HCT116 (cell line): Measurements from ENCODE around the gene KLHL40. TPM values are rescaled to one million over a fixed set of nuclear protein-coding genes. Genes with fewer than 3 reads are reported as not detected.

Source experiments
- ATAC-seq: fragments of 200-7000 bp; cut with Tn5 transposase; 2 replicates; pipeline ENCODE4 v1.9.1; 2020; ENCODE audit warnings: mild to moderate bottlenecking, moderate library complexity
- BruUV-seq: library from RNA; stranded (reverse); fragments of 400-500 nt; replicated peaks from 2 replicates; lab custom pipeline; 2021; lab: Mats Ljungman, UMichigan
- CTCF ChIA-PET: fragments of 300-600 bp; sonication (Branson Sonifier 250); formaldehyde crosslinking; loops from one replicate; lab custom pipeline; 2021; ENCODE audit warnings: antibody characterized with exemption; lab: Charles Lee
- POLR2A ChIA-PET: fragments of 300-600, 350-600 bp; sonication (Branson Sonifier 250); formaldehyde crosslinking; loops from one replicate; lab custom pipeline; 2021; ENCODE audit warnings: antibody characterized with exemption; lab: Charles Lee
- RAD21 ChIA-PET, 2 experiments: fragments of 300-600 bp; sonication (Branson Sonifier 250); formaldehyde crosslinking; loops; one replicate each; lab custom pipeline; 2023; ENCODE audit warnings: low total read pairs in 2 of 2; ENCODE audit not compliant: uncharacterized antibody in 2 of 2, unreplicated experiment in 2 of 2, low non-redundant PET in 1 of 2; lab: Charles Lee
- DNase-seq: peaks from one replicate; pipeline ENCODE4 v3.0.0-alpha.2; 2010; ENCODE audit warnings: low read depth, low spot score
- H2AFZ ChIP-seq: fragments of 200-600 bp; shearing (Covaris generic), sonication (generic); 2 replicates; pipeline ENCODE4 v1.6.1; 2017; ENCODE audit warnings: low read depth, mixed run types, mixed read lengths, antibody characterized with exemption, low read length; ENCODE audit not compliant: poor library complexity, severe bottlenecking
- H3K27ac ChIP-seq: 2 replicates; pipeline ENCODE4 v1.5.1; 2012; ENCODE audit warnings: low read depth, low read length
- H3K27me3 ChIP-seq: fragments of 200-600 bp; sonication (generic); 2 replicates; pipeline ENCODE4 v1.6.1; 2016; ENCODE audit warnings: mixed run types, low read length, mixed read lengths; ENCODE audit not compliant: insufficient read depth
- H3K36me3 ChIP-seq, 2 experiments: fragments of 200-500 bp in 1 of 2; fragments of 200-600 bp in 1 of 2; sonication (Bioruptor generic) in 1 of 2; sonication (generic) in 1 of 2; 2 replicates each; pipeline versions ENCODE4 v1.5.1 to v1.6.1; 2014 to 2016; ENCODE audit warnings: low read length in 2 of 2, inconsistent platforms in 1 of 2, mixed read lengths in 1 of 2, mixed run types in 1 of 2; ENCODE audit not compliant: insufficient read depth in 2 of 2, control insufficient read depth in 1 of 2
- H3K4me1 ChIP-seq, 2 experiments: fragments of 200-600 bp in 1 of 2; sonication (generic) in 1 of 2; 2 replicates each; pipeline versions ENCODE4 v1.5.1 to v1.6.1; 2012 to 2017; ENCODE audit warnings: low read length in 2 of 2, inconsistent platforms in 1 of 2, mild to moderate bottlenecking in 1 of 2, mixed read lengths in 1 of 2, mixed run types in 1 of 2, moderate library complexity in 1 of 2; ENCODE audit not compliant: insufficient read depth in 2 of 2, control insufficient read depth in 1 of 2
- H3K4me2 ChIP-seq: fragments of 200-600 bp; sonication (generic); 2 replicates; pipeline ENCODE4 v1.6.1; 2017; ENCODE audit warnings: mixed run types, low read length, mixed read lengths
- H3K4me3 ChIP-seq, 2 experiments: fragments of 200-600 bp in 1 of 2; sonication (generic) in 1 of 2; replicated peaks in 1 of 2; 2 replicates each; pipeline ENCODE4 v1.5.1; 2011 to 2016; ENCODE audit warnings: low read length in 2 of 2, control low read depth in 1 of 2, low read depth in 1 of 2, mild to moderate bottlenecking in 1 of 2, mixed read lengths in 1 of 2, mixed run types in 1 of 2
- H3K79me2 ChIP-seq: fragments of 200-600 bp; sonication (generic); 2 replicates; pipeline ENCODE4 v1.6.1; 2017; ENCODE audit warnings: mild to moderate bottlenecking, mixed run types, low read length, moderate library complexity, mixed read lengths; ENCODE audit not compliant: insufficient read depth
- H3K9ac ChIP-seq: fragments of 200-600 bp; sonication (generic); 2 replicates; pipeline ENCODE4 v1.6.1; 2016; ENCODE audit warnings: low read length, mixed read lengths
- H3K9me2 ChIP-seq: fragments of 200-600 bp; sonication (generic), shearing (Covaris generic); 2 replicates; pipeline ENCODE4 v1.6.1; 2017; ENCODE audit warnings: mixed run types, mild to moderate bottlenecking, moderate library complexity; ENCODE audit not compliant: insufficient read depth
- H3K9me3 ChIP-seq, 2 experiments: fragments of 200-500 bp in 1 of 2; fragments of 200-600 bp in 1 of 2; sonication (Bioruptor generic) in 1 of 2; sonication (generic) in 1 of 2; 2 replicates each; pipeline ENCODE4 v1.6.1; 2014 to 2017; ENCODE audit warnings: low read length in 2 of 2, mixed read lengths in 2 of 2, inconsistent platforms in 1 of 2, low read depth in 1 of 2, mild to moderate bottlenecking in 1 of 2, mixed run types in 1 of 2, moderate library complexity in 1 of 2; ENCODE audit not compliant: control insufficient read depth in 1 of 2, insufficient read depth in 1 of 2
- H4K20me1 ChIP-seq: fragments of 200-600 bp; sonication (generic), shearing (Covaris generic); 2 replicates; pipeline ENCODE4 v1.6.1; 2017; ENCODE audit warnings: mixed run types, mild to moderate bottlenecking, moderate library complexity; ENCODE audit not compliant: insufficient read depth
- ATF3 ChIP-seq: IDR thresholded peaks from 2 replicates; pipeline ENCODE4 v1.6.1; 2012
- CBX3 ChIP-seq: IDR thresholded peaks from 2 replicates; pipeline ENCODE4 v1.6.1; 2012; ENCODE audit warnings: low read depth
- CEBPB ChIP-seq: IDR thresholded peaks from 2 replicates; pipeline ENCODE4 v1.6.1; 2012; ENCODE audit warnings: low read depth
- CTCF ChIP-seq, 3 experiments: fragments of 200-600 bp in 1 of 3; sonication (generic) in 1 of 3; IDR thresholded peaks in 2 of 3; conservative IDR thresholded peaks in 1 of 3; 2 replicates each; pipeline ENCODE4 v1.5.1; 2012 to 2017; ENCODE audit warnings: low read depth in 2 of 3, low read length in 2 of 3, antibody characterized with exemption in 1 of 3, borderline replicate concordance in 1 of 3, control low read depth in 1 of 3, mild to moderate bottlenecking in 1 of 3, mixed read lengths in 1 of 3, mixed run types in 1 of 3, moderate library complexity in 1 of 3; ENCODE audit not compliant: insufficient read depth in 1 of 3
- EGR1 ChIP-seq: IDR thresholded peaks from 2 replicates; pipeline ENCODE4 v1.6.1; 2012; ENCODE audit warnings: low read depth
- ELF1 ChIP-seq: IDR thresholded peaks from 2 replicates; pipeline ENCODE4 v1.6.1; 2012; ENCODE audit warnings: low read depth, borderline replicate concordance
- EZH2 ChIP-seq: fragments of 200-600 bp; sonication (generic); IDR thresholded peaks from 2 replicates; pipeline ENCODE4 v1.6.1; 2017; ENCODE audit warnings: antibody characterized with exemption, mixed run types
- EZH2phosphoT487 ChIP-seq: fragments of 200-600 bp; IDR thresholded peaks from 2 replicates; pipeline ENCODE4 v1.6.1; 2018; ENCODE audit warnings: antibody characterized with exemption, borderline replicate concordance
- FOSL1 ChIP-seq: IDR thresholded peaks from 2 replicates; pipeline ENCODE4 v1.6.1; 2012; ENCODE audit warnings: low read depth
- JUND ChIP-seq: IDR thresholded peaks from 2 replicates; pipeline ENCODE4 v1.6.1; 2012
- MAX ChIP-seq: IDR thresholded peaks from 2 replicates; pipeline ENCODE4 v1.6.1; 2012
- POLR2AphosphoS5 ChIP-seq: IDR thresholded peaks from 2 replicates; pipeline ENCODE4 v1.6.1; 2011; ENCODE audit warnings: mild to moderate bottlenecking, low read depth, low read length, moderate library complexity
- RAD21 ChIP-seq: IDR thresholded peaks from 2 replicates; pipeline ENCODE4 v1.6.1; 2012; ENCODE audit warnings: low read depth, mild to moderate bottlenecking
- SP1 ChIP-seq: IDR thresholded peaks from 2 replicates; pipeline ENCODE4 v1.6.1; 2012; ENCODE audit warnings: low read depth
- SRF ChIP-seq: IDR thresholded peaks from 2 replicates; pipeline ENCODE4 v1.6.1; 2012; ENCODE audit warnings: low read depth
- YY1 ChIP-seq: IDR thresholded peaks from 2 replicates; pipeline ENCODE4 v1.6.1; 2011; ENCODE audit warnings: low read length, low read depth, moderate library complexity, mild to moderate bottlenecking; ENCODE audit not compliant: insufficient replicate concordance; ENCODE audit errors: extremely low read depth
- ZBTB33 ChIP-seq: IDR thresholded peaks from 2 replicates; pipeline ENCODE4 v1.6.1; 2011; ENCODE audit warnings: mild to moderate bottlenecking, low read length, moderate library complexity; ENCODE audit not compliant: insufficient replicate concordance; ENCODE audit errors: extremely low read depth
- ZFX ChIP-seq: fragments of 450-650 bp; IDR thresholded peaks from 2 replicates; pipeline ENCODE4 v1.6.1; 2017
- intact Hi-C: fragments of 100-400 bp; cut with micrococcal nuclease; formaldehyde crosslinking; loops from 2 replicates; pipeline ENCODE4 v1.10.0; 2022
- total RNA-seq: library from RNA; stranded (reverse); gene quantifications from one replicate; pipeline ENCODE4 v1.2.1, GENCODE V29; 2021; ENCODE audit not compliant: unreplicated experiment

The KLHL40 gene
- total RNA-seq, 1 experiment from 2014 or later: not detected

GRCh38 chr3:42712344-42712648 is 27.0 kb downstream of the KLHL40 start:
- intact Hi-C loops: no loop called here
- Histone ChIP-seq H3K27me3 (no peaks in the 10 kb centered on the region), H3K79me2 (no peaks in the 10 kb centered on the region), H2AFZ (no peak overlapping the region), H3K27ac (no peak overlapping the region), H3K9ac (no peak overlapping the region), H3K36me3 (no peaks in the 10 kb centered on the region), H3K4me3 (no peak overlapping the region), H4K20me1 (no peaks in the 10 kb centered on the region), H3K4me2 (no peak overlapping the region), H3K4me1 (no peaks in the 10 kb centered on the region), H3K9me2 (no peaks in the 10 kb centered on the region), H3K9me3 (no peaks in the 10 kb centered on the region)
- DNase-seq: no peak
- ChIA-PET POLR2A (no interaction called here), RAD21 (no interaction called here), CTCF (no interaction called here)
- no peak for ATAC-seq
- TF ChIP-seq CEBPB (no peak), EGR1 (no peak), YY1 (no peak), JUND (no peak), ZBTB33 (no peak), MAX (no peak), ELF1 (no peak), CTCF (IDR thresholded peaks at IDR 0.05 in 2 of 3, conservative IDR thresholded peaks at IDR 0.05 in 1 of 3; ENCODE audit: borderline replicate concordance in 1 of 3, insufficient read depth in 1 of 3, low read depth in 2 of 3, low read length in 2 of 3) (no peak), EZH2 (no peak), RAD21 (no peak), ZFX (no peak), SP1 (no peak), EZH2phosphoT487 (no peak), POLR2AphosphoS5 (no peak), SRF (no peak), CBX3 (no peak), ATF3 (no peak), FOSL1 (no peak)
- BruUV-seq: no TSS peak
